Nephron (organoid): Measurements from ENCODE around the gene OGFRL1.
A peak's percentile ranks its signal among the peaks of the same experiment; 100 is the strongest.

Experiments used
- H3K27ac Mint-ChIP-seq, 3 experiments: 2 replicates each; pipeline ENCODE4 v1.8.0; 2020; ENCODE audit warnings: mixed read lengths in 3 of 3, mild to moderate bottlenecking in 2 of 3, moderate library complexity in 1 of 3
- H3K27me3 Mint-ChIP-seq: 2 replicates; pipeline ENCODE4 v1.8.0; 2021; ENCODE audit warnings: low read depth, mild to moderate bottlenecking, moderate library complexity, mixed read lengths
- H3K36me3 Mint-ChIP-seq: 2 replicates; pipeline ENCODE4 v1.8.0; 2020; ENCODE audit warnings: low read depth, mixed read lengths
- H3K4me1 Mint-ChIP-seq: 2 replicates; pipeline ENCODE4 v1.8.0; 2020; ENCODE audit warnings: mixed read lengths
- H3K4me3 Mint-ChIP-seq, 3 experiments: 2 replicates each; pipeline ENCODE4 v1.8.0; 2020; ENCODE audit warnings: mild to moderate bottlenecking in 3 of 3, mixed read lengths in 3 of 3, moderate library complexity in 2 of 3
- H3K9me3 Mint-ChIP-seq: 2 replicates; pipeline ENCODE4 v1.8.0; 2020; ENCODE audit warnings: mixed read lengths
- TF ChIP-seq, protein P1 (sequence below), 3 experiments: fragments of 200-600 bp; sonication (generic); IDR thresholded peaks; one replicate each; pipeline ENCODE4 v1.5.0; 2021; ENCODE audit warnings: antibody characterized with exemption in 3 of 3; ENCODE audit not compliant: unreplicated experiment in 3 of 3

The OGFRL1 gene

DNA sequence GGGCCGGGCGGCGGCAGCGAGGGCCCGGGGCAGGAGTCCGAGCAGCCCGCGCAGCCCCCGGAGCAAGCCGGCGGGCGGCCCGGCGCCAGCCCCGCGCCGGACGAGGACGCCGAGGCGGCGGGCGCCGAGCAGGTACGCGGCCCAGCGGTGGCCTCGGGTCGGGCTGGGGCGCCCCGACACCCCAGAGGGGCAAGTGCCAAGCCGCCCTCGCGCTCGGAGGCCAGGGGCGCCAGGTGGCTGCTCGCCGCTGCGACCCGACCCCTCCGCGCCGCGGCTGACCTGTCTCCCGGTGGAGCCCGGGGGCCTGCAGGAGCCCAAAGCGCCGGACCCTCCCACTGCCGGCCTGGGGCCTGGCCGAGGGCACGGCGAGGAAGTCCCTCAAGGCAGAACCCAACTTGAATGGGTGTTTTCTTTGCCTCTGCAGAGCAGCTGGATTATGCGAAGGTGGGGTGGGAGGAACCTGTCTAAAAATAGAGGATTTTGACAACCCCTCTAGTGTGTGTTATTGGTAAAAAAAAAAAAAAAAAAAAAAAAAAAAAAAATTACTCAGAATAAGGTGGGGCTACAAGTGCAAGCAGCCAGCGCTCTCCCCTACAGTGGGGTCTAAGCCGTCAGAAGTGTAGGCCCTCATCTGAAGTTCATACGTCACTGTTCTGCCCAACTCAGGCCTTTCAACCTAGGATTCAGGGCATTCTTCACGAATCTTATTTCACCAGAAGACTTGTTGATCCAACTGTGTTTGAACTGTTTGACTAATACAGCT, 609 bp downstream of the OGFRL1 start:
- Mint-ChIP-seq H3K36me3 (peaks cover 25% of the 10 kb centered on the region), H3K27ac (peak overlapping the region; percentile 41 to 68 (median 58)), H3K4me1 (peaks cover 40% of the 10 kb centered on the region), H3K4me3 (peak overlapping the region; percentile 79 to 87 (median 82)), H3K27me3 (peaks cover 3% of the 10 kb centered on the region), H3K9me3 (no peaks in the 10 kb centered on the region)
- TF ChIP-seq, protein P1, sequence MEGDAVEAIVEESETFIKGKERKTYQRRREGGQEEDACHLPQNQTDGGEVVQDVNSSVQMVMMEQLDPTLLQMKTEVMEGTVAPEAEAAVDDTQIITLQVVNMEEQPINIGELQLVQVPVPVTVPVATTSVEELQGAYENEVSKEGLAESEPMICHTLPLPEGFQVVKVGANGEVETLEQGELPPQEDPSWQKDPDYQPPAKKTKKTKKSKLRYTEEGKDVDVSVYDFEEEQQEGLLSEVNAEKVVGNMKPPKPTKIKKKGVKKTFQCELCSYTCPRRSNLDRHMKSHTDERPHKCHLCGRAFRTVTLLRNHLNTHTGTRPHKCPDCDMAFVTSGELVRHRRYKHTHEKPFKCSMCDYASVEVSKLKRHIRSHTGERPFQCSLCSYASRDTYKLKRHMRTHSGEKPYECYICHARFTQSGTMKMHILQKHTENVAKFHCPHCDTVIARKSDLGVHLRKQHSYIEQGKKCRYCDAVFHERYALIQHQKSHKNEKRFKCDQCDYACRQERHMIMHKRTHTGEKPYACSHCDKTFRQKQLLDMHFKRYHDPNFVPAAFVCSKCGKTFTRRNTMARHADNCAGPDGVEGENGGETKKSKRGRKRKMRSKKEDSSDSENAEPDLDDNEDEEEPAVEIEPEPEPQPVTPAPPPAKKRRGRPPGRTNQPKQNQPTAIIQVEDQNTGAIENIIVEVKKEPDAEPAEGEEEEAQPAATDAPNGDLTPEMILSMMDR (IDR thresholded peaks at IDR 0.05; ENCODE audit: unreplicated experiment in 3 of 3) = no peak

DNA sequence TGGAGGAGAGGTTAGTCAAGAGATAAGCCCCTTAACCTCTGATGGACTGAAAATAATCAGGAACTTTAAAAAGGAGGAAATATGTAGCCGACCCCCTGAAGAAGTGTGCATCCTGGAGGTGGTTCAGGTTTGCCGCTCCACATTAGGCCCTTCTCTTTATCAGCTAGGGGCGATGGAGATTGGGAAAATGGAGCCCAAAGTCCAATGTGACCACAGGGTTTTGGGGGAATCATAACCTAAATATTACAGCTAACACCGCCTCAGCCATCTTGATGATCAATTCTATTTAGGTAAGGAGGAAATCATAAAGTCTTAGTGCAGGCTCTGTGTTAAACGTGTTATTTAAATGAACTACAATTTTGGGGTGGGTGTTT, 1.2 kb downstream of the OGFRL1 start:
- peaks cover 29% of the 10 kb centered on the region for H3K36me3 Mint-ChIP-seq
- H3K4me1 Mint-ChIP-seq = peaks cover 42% of the 10 kb centered on the region
- no peaks in the 10 kb centered on the region for H3K9me3 Mint-ChIP-seq
- H3K27me3 Mint-ChIP-seq = peaks cover 3% of the 10 kb centered on the region
- TF ChIP-seq, protein P1 (IDR thresholded peaks at IDR 0.05; ENCODE audit: unreplicated experiment in 3 of 3) = no peak
- H3K4me3 Mint-ChIP-seq = peak overlapping the region; percentile 79 to 87 (median 82)
- peak overlapping the region; percentile 41 to 68 (median 58) for H3K27ac Mint-ChIP-seq

DNA sequence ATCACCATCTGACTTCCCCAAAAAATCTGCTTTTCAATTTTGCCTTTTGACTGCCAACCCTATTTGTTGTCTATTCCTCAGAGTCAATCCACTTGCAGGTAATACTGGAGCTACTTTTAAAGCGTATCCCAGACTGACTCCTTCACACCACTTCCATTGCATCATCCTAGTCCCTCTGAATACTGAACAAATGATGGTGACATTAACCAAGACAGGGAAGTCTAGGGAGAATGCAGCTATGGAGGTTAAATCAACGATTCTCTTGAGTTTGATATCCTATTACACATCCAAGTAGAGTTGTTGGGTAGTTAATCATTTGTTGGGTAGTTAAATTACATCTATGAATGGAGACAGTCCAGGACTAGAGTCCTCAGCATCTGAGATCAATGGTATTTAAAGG, 2.0 kb downstream of the OGFRL1 start:
- peaks cover 3% of the 10 kb centered on the region for H3K27me3 Mint-ChIP-seq
- peak overlapping the region; percentile 79 to 87 (median 82) for H3K4me3 Mint-ChIP-seq
- H3K4me1 Mint-ChIP-seq = peaks cover 42% of the 10 kb centered on the region
- no peaks in the 10 kb centered on the region for H3K9me3 Mint-ChIP-seq
- TF ChIP-seq, protein P1 (IDR thresholded peaks at IDR 0.05; ENCODE audit: unreplicated experiment in 3 of 3) = no peak
- peaks cover 38% of the 10 kb centered on the region for H3K36me3 Mint-ChIP-seq
- peak overlapping the region in 2 of 3 experiments; percentile 29 to 68 for H3K27ac Mint-ChIP-seq

DNA sequence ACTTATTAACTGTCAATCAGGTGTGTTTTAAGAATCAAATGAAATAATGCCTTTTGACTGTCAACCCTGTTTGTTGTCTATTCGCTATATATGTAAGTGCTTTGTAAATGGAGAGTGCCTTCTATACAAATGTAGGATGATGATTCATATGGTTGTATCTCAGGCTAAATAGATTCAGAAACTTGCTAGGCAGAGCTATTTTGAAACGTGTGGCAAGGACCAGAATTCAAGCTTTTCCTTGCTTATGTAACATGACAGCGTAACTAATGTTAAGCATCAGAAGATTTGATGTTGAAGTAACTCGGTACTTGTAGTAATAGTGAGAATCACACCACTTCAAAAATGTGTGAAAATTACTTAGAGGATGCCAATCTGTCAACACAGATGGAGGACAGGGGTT, 3.4 kb downstream of the OGFRL1 start:
- H3K36me3 Mint-ChIP-seq = peaks cover 47% of the 10 kb centered on the region
- peaks cover 3% of the 10 kb centered on the region for H3K27me3 Mint-ChIP-seq
- peak overlapping the region; percentile 7 to 82 (median 20) for H3K4me3 Mint-ChIP-seq
- H3K27ac Mint-ChIP-seq = peak overlapping the region in 1 of 3 experiments; percentile 11
- TF ChIP-seq, protein P1 (IDR thresholded peaks at IDR 0.05; ENCODE audit: unreplicated experiment in 3 of 3) = no peak
- no peaks in the 10 kb centered on the region for H3K9me3 Mint-ChIP-seq
- H3K4me1 Mint-ChIP-seq = peaks cover 42% of the 10 kb centered on the region

DNA sequence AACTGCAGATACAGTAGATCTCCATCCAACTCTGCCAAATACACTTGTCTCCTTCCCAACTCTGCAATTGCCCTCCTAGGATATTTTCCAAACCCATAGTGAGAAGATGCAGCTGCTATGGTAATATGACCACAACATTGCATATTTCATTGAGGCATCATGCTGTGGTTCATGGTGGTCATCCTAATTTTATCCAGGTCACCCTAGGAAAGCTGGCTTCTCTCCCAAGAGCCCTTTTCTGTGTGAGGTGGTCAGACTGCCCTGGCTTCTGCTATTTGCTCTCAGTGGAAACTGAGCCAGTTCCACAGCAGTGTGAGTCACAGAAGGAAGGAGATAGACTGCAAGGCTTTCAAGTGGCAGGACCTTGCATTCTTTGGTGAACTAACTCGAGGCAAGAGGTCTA, 5.5 kb downstream of the OGFRL1 start:
- TF ChIP-seq, protein P1 (IDR thresholded peaks at IDR 0.05; ENCODE audit: unreplicated experiment in 3 of 3) = no peak
- peaks cover 56% of the 10 kb centered on the region for H3K36me3 Mint-ChIP-seq
- no peaks in the 10 kb centered on the region for H3K9me3 Mint-ChIP-seq
- no peak overlapping the region for H3K4me3 Mint-ChIP-seq
- no peak overlapping the region for H3K27ac Mint-ChIP-seq
- no peaks in the 10 kb centered on the region for H3K27me3 Mint-ChIP-seq
- peaks cover 34% of the 10 kb centered on the region for H3K4me1 Mint-ChIP-seq

DNA sequence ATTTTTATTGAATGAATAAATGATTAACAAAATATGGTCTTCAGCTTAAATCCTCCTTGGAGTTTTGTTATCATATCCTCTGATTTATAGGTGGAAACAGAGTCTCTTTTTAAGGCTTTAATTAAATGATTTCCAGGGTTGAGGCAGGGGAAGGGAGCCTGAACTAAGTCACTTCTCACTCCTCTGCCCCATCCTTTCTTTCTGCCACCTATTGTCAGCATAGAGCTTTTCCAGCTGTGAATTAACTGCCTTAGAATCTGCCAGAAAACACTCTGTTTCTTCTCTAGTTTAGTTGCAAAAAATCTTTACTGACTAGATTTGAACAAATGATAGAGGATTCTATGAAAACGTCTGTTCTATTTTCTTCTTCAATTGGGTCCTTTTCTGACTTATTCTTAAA, 9.8 kb downstream of the OGFRL1 start:
- Mint-ChIP-seq H3K27me3 (no peaks in the 10 kb centered on the region), H3K27ac (peak overlapping the region in 1 of 3 experiments; percentile 14), H3K36me3 (peaks cover 62% of the 10 kb centered on the region), H3K9me3 (no peaks in the 10 kb centered on the region), H3K4me1 (peaks cover 20% of the 10 kb centered on the region), H3K4me3 (no peak overlapping the region)
- TF ChIP-seq, protein P1 (IDR thresholded peaks at IDR 0.05; ENCODE audit: unreplicated experiment in 3 of 3) = no peak
